ENCODE measurements around the gene LONRF3.

DNA sequence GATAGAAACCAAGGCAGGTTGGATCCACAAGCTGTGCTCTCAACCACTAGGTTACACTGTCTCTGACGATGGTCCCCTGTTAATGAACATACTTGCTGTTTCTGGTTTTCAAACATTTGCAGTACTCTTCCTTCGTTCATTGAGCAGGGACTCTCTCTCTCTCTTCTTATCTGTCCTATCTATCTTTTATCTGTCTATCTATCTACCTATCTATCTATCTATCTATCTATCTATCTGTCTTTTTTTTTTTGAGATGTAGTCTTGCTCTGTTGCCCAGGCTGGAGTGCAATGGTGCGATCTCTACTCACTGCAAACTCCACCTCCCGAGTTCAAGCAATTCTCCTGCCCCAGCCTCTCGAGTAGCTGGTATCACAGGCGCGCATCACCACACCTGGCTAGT is 89.0 kb downstream of the LONRF3 start:
- TF ChIP-seq POLR2AphosphoS5 (IDR thresholded peaks at IDR 0.05; ENCODE audit: borderline replicate concordance, low read depth, low read length) (no peak), EZH2 (IDR thresholded peaks at IDR 0.05) (no peak)
